ENCODE measurements around the gene IGFALS.
A peak's percentile ranks its signal among the peaks of the same experiment; 100 is the strongest.

IGFALS gene

DNA sequence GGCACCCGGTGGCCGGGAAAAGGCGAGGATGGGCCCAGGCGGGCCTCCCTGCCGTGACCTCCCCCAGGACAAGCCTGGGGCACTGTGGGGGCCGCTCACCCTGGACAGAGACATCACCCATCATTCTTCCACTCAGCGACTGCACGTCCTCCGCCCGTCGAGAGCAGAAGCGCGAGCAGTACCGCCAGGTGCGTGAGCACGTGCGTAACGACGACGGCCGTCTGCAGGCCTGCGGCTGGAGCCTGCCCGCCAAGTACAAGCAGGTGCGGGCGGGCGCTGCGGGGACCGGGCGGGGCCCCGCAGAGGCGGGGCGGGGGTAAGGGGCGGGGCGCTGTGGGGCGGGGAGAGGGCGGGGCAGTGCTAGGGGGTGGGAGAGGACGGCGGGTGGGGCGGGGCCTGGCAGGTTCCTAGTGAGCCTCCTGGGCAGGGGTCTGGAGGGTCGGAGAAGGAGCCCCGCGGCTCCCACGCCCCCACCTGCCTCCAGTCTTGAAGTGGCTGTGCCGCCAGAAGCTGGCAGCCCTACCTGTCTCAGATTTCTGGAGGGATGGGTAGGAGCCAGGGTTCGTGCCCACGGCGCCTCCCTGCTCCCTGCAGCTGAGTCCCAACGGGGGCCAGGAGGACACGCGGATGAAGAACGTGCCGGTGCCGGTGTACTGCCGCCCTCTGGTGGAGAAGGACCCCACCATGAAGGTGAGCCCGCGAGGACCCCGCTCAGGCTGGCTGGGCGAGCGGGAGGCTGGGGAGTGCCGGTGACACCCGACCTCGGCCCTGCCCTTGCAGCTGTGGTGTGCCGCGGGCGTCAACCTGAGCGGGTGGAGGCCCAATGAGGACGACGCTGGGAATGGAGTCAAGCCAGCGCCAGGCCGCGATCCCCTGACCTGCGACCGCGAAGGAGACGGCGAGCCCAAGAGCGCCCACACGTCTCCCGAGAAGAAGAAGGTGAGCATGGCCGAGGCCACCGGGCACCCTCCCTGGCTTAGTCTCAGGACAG, 29.7 kb downstream of the IGFALS start:
- DNase-seq: no peak

DNA sequence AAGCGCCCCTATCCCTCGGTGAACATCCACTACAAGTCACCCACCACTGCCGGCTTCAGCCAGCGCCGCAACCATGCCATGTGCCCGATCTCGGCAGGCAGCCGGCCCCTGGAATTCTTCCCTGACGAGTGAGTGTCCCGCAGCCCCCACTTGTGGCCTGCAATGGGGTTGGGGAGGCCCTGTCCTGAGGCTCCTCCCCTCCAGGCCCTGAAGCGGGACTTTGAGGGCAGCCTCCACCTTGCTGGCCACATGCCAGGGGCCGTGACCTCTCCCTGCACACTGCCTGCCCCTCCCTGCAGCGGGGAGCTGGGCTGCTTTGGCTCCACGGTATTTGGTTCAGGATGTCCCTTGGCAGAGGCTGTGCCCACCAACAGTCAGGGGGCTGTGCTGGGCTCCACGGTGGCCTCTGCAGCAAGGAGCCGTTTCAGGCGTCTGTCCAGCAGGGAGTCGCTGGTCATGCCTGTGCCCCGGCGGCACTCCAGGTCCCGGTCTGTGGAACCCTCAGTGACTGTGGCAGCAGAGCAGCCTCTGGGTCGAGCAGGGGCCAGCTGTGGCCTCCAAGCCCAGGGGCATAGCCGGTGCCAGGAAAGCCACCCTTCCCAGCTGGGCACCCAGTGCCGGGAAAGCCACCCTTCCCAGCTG, 30.5 kb downstream of the IGFALS start:
- DNase-seq: no peak

DNA sequence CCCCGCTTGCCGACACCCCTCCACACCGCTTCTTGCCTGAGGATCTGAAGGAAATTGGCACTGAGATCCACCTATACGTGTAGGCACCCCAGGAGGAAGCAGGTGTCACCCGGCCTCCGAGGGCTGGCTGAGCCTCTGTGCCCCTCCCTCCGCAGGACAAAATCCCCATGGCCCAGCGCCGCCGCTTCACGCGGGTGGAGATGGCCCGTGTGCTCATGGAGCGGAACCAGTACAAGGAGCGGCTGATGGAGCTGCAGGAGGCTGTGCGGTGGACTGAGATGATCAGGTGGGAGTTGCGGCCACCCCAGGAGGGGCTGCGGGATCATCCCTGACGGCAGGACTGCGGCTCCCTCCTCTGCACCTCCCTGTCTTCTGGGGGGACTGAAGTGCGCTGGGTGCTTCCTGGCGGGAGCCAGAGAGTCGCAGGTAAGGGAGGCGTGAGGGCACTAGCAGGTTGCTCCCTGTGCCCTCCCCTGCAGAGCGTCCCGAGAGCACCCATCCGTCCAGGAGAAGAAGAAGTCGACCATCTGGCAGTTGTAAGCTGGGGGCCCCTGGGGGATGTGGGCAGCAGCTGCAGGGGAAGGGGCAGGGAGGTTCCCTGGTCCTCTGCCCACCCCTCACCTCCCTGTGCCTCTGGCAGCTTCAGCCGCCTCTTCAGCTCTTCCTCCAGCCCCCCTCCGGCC, 31.2 kb downstream of the IGFALS start:
- no peak for DNase-seq

DNA sequence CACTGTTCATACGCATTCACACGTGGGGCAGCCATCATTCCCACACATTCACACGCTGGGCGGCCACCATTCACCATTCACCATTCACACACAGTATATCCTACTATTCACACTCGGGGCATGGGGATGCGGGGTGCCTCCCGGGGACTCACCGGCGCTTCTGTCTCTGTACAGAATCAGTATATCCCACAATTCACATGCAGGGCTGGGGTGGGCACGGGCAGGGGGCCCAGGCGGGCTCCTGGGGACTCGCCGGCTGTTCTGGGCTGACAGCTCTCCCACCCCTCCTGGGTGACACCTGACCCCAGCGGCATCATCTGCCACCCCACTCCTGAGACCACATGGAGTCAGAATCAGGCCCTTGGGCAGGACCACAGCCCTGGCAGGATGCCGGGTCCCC, 31.8 kb downstream of the IGFALS start:
- DNase-seq: no peak

DNA sequence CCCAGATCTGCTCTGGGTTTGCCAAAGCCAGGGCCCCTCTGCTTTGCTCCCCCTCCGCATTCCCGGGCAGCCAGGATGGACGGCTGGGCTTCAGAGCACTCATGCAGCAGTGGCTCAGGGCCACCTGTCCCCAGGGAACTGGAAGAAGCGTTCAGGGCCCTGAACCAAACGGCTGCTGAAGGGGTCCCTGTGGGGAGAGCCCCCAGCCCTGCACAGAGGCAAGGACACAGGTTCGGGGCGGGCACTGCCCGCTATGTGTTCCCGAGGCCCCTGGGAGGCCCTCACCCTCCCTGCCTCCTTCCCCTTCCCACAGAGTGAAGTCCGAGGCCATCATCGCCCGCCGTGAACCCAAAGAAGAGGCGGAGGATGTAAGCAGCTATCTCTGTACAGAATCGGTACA, 32.6 kb downstream of the IGFALS start:
- no peak for DNase-seq

DNA sequence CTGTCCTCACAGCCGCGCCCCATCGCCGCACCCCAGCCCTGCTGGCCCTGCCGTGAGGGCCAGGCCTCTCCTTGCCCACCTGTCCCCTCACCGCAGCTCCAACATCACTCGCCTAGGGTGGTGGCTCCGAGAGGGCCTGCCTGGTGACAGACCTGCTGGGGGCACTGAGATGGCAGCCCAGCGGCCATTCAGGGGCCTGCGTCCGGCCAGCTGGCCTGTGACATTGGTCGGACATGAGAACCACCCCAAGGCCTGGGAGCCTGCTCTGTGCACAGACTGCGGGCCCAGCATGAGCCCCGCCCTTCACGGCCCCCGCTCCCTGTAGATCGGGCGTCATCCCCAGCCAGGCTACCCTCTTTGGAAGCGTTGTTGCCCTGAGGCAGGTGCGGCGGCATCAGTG, 34.0 kb downstream of the IGFALS start:
- no peak for DNase-seq

DNA sequence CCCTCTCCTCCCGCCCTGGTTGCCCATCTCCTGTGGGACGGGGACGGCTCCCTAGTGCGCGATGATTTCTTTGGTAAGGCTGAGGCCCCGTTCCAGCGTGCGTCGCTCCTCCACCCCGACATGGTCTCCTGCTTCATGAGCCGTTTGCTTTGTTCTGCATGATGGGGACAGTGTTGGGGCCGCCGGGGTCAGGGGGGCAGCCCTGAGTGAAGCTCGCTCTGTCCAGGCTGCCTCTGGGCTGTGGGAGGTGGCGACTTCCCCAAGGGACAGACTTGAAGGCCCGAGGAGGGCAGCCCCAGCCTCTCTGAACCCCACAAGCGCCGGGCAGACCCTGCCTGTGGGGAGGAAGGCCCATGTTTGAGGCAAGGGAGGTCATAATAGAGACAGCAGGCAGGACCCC, 34.6 kb downstream of the IGFALS start:
- DNase-seq: no peak

DNA sequence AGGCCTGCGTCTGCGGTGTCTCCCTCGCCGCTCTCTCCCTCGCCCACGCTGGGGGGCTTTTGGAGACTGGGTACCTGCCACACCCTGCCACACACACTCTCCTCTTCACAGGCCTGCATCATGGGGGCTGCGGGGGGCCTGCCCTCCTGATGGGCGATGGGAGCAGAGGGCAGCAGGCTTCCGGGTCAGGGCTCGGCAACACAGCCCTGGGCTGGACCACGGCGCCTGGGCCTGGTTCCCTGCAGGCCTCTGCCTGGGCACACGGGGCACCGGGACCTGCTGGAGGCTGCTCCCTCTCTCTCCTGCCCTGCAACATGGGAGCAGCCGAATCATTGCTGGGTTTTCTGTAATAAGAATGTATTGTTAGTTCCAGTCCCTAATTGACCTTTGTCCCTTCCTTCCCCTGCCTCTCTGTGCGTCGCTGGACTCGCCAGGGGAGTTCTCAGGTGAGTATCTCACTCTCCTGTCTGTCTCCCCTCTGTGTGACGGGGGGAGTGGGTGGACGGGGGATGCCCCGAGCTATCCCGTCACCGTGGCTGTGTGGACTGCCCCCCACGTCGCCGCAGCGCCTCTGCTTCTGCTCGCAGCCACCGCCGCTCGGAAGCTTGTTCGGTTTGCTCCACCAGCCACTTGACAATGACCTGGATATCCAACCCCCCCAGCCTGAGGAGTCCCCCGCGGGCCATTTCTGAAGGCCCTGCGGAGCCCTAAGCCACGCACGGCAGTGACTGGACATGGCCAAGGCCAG, 35.6 kb downstream of the IGFALS start:
- no peak for DNase-seq

DNA sequence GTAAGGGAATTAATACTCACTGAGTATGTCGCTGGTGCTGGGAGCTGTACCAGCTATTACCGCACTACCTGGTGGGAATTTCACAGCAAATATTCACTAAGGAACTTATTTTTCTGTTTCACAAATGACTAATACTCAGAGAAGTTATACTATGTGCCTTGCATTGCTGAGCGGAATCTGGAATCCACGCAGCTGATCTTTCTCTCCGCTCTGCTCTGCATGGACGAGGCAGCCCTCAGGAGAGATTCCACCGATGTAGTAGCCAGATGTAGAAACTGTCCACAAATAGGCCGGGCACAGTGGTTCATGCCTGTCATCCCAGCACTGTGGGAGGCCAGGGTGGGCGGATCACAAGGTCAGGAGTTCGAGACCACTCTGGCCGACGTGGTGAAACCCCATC, 39.3 kb downstream of the IGFALS start:
- DNase-seq: no peak

DNA sequence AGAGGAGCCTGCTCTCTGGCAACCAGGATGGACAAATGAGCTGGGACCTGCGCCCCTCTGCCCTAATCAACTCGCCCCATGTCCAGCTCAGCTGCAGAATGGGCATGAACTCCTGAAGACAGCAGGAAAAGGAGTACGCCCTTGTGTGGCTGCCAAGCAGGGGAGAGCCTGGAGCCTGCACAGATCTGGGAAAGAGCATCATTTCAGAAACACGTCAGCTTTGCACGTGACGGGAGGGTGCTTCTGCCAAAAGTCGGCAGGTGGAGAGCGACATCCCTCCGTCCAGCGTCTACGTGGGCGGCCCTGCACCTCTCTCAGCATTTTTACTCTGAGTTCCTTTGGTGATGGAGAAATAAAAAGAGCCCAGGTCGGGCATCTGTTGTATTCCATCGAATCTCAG, 40.7 kb downstream of the IGFALS start:
- DNase-seq: no peak

DNA sequence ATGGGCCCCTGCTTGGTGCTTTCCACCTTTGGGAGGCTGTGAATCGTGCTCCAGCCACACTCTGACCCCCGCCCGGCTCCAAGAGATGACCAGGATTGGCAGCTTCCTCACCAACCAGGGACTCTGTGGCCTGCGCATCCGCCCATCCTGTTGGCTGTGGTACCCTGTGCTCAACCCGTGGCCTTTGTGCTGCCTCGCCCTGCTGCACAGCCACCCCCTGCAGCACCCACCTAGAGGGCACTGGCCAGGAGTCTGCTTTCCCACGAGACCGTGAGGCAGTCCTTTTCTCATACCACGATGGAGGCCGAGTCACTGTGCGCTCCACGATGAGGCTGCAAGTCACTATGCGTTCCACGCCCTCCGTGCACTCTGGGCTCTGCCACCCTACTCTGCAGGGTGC, 41.6 kb downstream of the IGFALS start:
- DNase-seq: no peak

DNA sequence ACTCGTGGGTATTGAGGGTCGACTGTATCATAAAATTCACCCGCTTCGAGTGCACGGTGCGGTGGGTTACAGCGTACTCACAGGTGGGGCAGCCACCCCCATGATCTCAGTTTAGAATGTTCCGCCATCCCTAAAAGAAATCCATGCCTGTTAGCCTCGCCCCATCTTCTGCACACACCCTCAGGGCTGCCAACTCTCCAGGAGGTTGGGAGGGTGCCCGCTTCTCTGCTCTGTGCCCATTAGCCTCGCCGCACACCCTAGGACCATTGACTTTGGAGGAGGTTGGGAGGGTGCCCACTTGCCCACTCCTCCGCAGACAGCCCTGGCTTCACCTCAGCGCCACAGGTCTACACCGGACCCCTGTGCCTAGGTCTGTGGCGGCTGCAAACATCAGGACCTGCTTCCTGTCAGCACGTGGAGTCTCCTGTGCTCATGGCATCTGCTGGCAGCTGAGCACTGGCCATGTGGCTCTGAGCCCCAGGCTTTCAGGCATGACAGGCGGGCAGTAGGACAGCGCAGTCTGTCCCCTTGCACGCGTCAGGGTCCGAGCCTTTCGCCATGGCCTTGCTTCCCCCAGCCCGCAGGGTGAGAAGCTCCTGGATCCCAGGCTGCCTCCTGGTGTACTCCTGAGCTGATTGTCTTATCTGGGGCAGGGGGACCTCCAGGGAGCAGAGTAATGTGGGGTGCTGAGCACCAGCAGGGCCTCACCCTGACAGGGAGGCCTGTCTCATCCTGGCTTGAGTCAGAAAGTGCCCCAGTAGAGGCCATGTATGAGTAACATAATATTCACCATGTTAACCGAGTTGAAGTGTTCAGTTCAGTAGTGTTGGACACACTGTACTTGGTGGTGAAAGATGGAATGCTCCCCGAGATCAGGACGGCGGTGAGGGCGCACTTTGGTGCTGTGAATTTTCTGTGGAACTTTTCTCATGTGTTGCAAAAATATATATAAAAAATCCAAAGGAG, 44.1 kb downstream of the IGFALS start:
- DNase-seq: no peak

DNA sequence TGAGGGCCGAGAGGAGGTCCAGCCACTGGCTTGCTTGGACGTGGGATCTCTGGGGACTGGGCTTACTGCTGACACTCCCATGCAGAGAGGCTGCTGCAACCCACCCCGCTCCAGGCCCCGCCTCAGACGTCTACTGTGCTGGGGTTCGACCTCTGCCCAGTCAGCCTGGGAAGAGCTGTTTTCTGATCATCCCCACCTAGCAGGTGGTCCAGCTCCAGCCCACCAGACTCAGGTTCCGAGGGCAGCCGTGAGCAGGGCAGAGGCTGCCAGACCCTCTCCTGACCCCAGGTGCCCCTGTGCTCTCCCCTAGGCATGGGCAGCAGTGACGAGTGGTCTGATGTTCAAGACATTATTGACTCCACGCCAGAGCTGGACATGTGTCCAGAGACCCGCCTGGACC, 45.6 kb downstream of the IGFALS start:
- DNase-seq: no peak

DNA sequence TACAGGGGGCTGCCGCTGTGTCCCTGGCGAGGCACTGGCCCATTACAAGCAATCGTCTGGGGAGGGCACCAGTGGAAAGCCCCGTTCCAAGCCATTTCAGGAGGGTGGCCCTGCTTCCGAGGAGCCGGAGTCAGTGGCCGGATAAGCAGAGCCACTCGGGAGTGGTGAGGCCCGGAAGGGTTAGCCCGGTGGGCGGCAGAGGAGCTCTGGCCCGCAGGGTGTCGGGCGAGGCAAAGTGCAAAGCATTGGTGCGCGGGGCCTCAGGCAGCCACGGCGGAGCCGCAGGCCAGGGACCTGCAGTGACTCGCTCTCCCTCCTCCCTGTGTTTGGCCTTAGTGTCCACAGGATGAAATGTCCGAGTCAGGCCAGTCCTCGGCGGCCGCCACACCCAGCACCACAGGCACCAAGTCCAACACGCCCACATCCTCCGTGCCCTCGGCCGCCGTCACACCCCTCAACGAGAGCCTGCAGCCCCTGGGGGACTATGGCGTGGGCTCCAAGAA, 46.8 kb downstream of the IGFALS start:
- no peak for DNase-seq

DNA sequence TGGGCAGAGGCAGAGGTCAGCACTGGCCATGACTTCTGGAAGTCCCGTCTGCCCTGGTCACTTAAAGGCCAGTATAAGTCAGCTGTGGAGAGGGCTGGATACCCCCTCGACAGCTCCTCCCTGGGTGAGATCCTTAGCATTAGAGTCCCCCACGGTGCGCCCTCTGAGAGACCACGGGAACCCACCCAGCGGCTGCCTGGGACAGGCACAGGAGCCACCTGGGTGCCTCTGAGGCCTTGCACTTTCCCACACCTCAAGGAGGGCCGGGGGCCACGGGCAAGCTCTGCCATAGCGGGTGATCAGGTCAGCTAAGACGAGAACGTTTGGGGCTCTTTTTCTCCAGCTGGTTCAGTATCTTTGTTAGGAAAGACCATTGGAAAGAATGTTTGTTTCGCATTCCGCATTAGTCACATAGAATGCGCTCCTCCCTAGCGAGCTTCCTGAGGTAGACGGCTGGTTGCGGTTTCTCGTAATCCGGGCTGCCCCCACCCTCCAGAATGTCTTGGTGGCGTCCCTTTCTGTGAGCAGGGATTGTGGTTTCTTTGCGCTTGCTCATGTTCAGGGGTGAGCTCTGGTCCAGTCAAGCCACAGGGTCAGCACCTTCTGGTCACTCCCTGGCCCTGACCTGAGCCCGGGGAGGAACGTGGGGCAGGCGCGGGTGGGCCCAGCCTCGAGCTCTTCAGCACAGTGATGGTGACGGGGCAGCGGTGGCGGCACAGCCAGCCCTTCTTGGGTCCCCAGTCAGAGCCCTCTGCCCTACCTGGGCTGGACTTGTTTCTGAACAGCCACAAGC, 47.4 kb downstream of the IGFALS start:
- DNase-seq: no peak

DNA sequence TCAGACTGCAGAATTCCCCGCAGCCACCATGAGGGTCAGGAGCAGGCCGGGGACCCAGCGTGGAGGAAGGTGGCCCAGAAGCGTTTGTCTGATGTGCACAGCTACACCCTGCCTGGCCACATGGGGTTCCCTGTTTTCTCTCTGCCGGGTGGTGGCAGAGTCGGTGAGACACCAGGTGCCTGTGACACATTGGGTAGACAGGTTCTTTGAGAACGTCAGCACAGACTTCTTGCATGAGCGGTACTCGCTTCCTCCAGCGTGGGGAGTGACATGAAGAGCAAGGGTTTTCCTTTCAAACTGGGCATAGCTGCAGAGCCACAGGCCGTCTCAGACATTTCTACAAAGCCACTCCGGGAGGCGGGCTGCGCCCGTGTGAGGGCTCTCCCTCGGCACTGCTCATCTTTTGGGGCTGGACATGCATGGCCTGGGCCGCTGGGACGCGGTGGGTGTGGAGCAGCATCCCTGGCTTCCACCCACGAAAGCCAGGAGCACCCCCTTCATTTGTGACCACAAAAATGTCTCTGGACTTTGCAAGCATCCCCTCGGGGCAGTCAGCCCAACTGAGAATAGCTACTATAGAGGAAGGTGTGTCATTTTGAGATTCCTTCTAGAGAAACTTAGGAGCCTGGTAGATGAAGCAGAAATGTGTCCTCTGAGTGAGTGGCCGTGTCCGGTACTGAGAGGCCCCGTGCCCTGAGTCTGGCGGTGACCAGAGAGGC, 48.2 kb downstream of the IGFALS start:
- DNase-seq: peak; percentile 40

DNA sequence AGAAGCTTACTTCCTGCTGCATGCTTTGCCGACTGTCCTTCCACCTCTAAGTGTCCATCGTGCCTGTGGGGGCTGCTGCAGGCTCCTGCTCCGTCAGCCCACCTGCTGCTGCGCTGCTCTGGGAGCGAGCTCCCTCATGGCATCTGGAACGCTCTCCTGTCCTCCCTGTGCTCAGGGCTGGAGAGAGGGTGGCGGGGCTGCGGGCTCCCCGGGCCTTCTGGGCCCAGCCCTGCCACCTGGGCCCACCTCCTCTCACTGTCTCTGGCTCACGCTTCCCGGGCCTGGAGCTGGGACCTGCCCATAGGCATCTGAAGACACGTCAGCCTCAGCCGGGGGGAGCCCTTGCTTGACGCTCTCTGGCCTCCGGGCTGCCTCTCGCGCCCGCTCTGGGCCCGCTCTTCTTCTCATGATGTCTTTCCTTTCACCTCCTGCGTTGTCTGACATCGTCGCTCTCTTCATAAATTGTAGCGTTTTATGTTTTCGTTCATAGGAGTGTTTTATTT, 49.1 kb downstream of the IGFALS start:
- DNase-seq: peak; percentile 13

DNA sequence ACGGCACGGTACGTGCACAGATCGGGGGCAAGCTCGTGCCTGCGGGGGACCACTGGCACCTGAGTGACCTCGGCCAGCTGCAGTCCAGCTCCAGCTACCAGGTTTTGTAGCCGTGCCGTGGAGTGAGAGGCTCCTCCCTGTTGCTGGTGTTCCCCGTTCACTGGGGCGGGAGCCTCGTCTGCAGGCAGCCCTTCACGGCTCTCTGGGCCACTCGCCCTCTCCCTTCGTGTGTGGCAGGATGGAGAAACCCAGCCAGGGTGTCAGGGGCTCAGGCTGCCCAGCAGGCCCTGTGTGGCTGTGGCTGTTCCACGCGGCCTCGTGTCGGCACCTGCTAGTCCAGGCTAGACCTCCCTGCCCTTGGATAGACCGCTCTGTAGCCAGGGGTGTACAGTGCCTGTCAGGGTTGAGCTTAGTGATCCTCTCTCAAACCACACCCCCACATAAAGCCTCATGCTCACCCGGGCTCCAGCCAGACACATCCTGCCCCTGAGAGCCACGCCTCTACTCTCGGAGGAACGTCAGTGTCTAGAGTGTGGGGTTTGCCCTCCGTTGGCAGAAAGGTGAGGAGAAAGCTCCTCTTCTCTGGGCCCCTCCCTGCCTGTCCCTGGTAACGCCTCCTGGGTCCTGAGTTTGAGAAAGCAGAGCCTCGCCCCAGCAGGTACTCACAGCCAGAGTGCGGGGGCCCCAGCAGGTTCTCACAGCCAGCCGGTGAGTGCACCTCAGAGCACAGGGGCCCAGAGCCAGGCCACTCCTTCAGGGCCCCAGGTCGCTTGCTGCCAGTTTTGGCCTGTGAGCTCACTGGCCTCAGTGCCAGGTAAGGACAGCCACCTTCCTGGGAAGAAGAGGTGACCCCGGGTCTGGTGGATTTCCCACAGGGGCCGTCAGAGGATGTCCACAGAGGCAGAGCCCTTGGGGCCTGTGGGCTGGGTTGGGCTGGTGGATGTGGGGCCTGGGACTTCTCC, 49.8 kb downstream of the IGFALS start:
- peak; percentile 17 for DNase-seq
